ENCODE measurements around the gene KCNK5. TPM values are rescaled to one million over a fixed set of nuclear protein-coding genes. Genes with fewer than 3 reads are reported as not detected.

Gene KCNK5
- total and polyA plus RNA-seq, 9 of the 15 experiments (the other 6 are each of a cell fraction or from before 2014, with no cell fraction given) = 1.5 to 45.8 (median 25.8) TPM

GRCh38 chr6:39221779-39222641 lies 7.3 kb downstream of the KCNK5 start (continued):
- TF ChIP-seq FOXA3 (CRISPR knock-in tag; conservative IDR thresholded peaks at IDR 0.05 in 1 of 2, IDR thresholded peaks at IDR 0.05 in 1 of 2) (no peak), ARID3A (IDR thresholded peaks at IDR 0.05; ENCODE audit: borderline replicate concordance, low read depth, low read length) (no peak), ZEB2 (IDR thresholded peaks at IDR 0.05) (0 out of 2 replicates have a peak, but pooled peaks have one; percentile 26), IFI16 (CRISPR knock-in tag; IDR thresholded peaks at IDR 0.05) (no peak), ETV1 (tag; conservative IDR thresholded peaks at IDR 0.05; ENCODE audit: low read depth) (no peak; the same call in 1 of the 2 replicates), ZNF224 (CRISPR knock-in tag; IDR thresholded peaks at IDR 0.05) (no peak), NFYB (IDR thresholded peaks at IDR 0.05; ENCODE audit: extremely low read depth, insufficient read length) (no peak), THAP12 (CRISPR knock-in tag; IDR thresholded peaks at IDR 0.05) (no peak), USF2 (CRISPR knock-in tag; IDR thresholded peaks at IDR 0.05) (peak; percentile 73), ZNF143 (CRISPR knock-in tag; IDR thresholded peaks at IDR 0.05) (no peak), TRIM24 (IDR thresholded peaks at IDR 0.05) (no peak), CBFB (CRISPR knock-in tag; IDR thresholded peaks at IDR 0.05) (no peak), L3MBTL2 (IDR thresholded peaks at IDR 0.05) (no peak), ZNF830 (CRISPR knock-in tag; IDR thresholded peaks at IDR 0.05) (no peak), FOXA1 (IDR thresholded peaks at IDR 0.05; ENCODE audit: borderline replicate concordance) (no peak), ZNF282 (CRISPR knock-in tag; IDR thresholded peaks at IDR 0.05) (no peak), UBTF (IDR thresholded peaks at IDR 0.05; ENCODE audit: borderline replicate concordance in 1 of 2, low read depth in 2 of 2, low read length in 2 of 2) (0 out of 4 replicates have a peak, but pooled peaks of 1 of the 2 experiments have one; percentile 24)
- TF ChIP-seq, protein P1, sequence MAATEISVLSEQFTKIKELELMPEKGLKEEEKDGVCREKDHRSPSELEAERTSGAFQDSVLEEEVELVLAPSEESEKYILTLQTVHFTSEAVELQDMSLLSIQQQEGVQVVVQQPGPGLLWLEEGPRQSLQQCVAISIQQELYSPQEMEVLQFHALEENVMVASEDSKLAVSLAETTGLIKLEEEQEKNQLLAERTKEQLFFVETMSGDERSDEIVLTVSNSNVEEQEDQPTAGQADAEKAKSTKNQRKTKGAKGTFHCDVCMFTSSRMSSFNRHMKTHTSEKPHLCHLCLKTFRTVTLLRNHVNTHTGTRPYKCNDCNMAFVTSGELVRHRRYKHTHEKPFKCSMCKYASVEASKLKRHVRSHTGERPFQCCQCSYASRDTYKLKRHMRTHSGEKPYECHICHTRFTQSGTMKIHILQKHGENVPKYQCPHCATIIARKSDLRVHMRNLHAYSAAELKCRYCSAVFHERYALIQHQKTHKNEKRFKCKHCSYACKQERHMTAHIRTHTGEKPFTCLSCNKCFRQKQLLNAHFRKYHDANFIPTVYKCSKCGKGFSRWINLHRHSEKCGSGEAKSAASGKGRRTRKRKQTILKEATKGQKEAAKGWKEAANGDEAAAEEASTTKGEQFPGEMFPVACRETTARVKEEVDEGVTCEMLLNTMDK (IDR thresholded peaks at IDR 0.05; ENCODE audit: borderline replicate concordance, insufficient read depth, low read depth, low read length, poor library complexity, severe bottlenecking) = no peak
